ENCODE measurements around the gene SLN.
"Not testable (repeated sequence)": the region's sequence is repeated elsewhere in the genome, so short reads cannot be mapped to it uniquely, and the experiment has no call there.

The SLN gene

GRCh38 chr11:107711861-107712755, at the start of gene SLN:
TSS of gene SLN (minus strand) at chr11:107712056.
- no peak for DNase-seq (ENCODE audit: low read depth, low spot score)

GRCh38 chr11:107758719-107759355, 47.0 kb upstream of the SLN start:
- DNase-seq (ENCODE audit: low read depth, low spot score) = not testable (repeated sequence)

DNA sequence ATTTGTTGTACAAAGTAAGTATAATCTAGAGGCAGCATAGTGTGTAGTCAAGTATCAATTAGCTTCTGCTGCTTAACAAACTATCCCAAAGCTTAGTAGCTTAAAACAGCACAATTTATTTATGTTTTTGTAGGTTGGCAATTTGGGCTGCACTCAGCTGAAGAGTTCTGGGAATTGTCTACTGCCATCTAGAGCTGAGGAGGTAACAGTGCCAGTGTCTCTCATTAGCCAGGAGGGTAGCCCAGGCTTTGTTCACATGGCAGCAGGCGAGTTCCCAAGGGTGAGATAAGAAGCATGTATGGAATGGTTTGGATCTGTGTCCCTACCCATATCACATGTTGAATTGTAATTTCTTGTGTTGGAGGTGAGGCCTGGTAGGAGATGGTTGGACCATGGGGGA, 45.8 kb upstream of the SLN start:
- DNase-seq (ENCODE audit: low read depth, low spot score) = no peak

DNA sequence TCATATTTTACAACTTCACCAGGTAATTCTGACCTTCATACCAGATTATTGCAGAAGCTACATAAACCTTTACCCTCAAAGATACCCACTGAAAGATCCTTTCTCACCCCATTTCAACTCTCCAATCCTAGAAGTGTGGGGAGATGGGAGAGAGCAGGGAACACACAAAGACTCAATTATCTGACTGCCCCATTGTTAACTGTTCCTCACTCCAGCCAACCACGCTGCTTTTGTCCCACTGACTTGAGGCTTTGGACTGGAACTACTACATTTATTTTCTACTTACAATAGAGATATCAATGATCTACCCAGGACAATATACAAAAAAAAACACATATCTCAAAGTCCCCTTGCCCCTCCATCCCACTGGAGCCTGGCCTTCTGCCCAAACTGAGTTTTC, 44.7 kb upstream of the SLN start:
- no peak for DNase-seq (ENCODE audit: low read depth, low spot score)

- no peak for DNase-seq (ENCODE audit: low read depth, low spot score)
Measured at GRCh38 chr11:107752949-107753822, 41.3 kb upstream of the SLN start.

DNA sequence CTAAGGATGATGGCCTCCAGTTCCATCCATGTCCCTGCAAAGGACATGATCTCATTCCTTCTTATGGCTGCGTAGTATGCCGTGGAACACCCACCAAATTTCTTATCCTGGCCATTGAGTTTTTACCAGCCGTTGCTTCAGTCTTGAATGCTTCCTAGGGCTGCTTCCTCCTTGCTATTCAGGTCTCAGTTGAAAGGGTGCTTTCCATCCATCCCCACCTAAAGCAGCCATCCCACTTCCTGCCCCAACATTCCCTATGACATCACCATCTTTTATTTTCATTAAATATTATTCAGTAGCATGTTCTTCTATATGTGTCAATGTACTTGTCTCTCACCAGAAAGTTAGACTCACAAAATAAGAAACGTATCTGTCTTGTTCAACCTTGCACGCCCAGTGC, 40.7 kb upstream of the SLN start:
- no peak for DNase-seq (ENCODE audit: low read depth, low spot score)

DNA sequence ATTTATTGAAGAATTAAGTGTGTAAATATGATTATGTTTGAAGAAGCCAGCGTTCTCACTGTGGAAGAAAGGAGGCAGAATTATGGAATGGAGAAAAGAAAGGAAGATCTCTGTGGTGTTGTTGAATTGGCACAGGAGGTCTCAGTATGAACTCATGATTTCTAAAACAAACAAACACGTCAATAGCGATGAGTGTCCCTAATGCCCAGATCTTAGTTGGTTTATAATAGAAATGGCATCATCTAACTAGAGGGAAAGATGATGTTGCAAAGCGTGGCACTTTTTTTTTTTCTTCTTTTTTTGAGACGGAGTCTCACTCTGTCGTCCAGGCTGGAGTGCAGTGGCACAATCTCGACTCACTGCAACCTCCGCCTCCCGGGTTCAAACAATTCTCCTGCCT, 39.2 kb upstream of the SLN start:
- DNase-seq (ENCODE audit: low read depth, low spot score) = no peak

GRCh38 chr11:107750313-107750712, 38.5 kb upstream of the SLN start:
- no peak for DNase-seq (ENCODE audit: low read depth, low spot score)

- no peak for DNase-seq (ENCODE audit: low read depth, low spot score)
Measured at GRCh38 chr11:107747622-107748021, 35.8 kb upstream of the SLN start.

GRCh38 chr11:107744736-107745135, 32.9 kb upstream of the SLN start:
- DNase-seq (ENCODE audit: low read depth, low spot score) = no peak

DNA sequence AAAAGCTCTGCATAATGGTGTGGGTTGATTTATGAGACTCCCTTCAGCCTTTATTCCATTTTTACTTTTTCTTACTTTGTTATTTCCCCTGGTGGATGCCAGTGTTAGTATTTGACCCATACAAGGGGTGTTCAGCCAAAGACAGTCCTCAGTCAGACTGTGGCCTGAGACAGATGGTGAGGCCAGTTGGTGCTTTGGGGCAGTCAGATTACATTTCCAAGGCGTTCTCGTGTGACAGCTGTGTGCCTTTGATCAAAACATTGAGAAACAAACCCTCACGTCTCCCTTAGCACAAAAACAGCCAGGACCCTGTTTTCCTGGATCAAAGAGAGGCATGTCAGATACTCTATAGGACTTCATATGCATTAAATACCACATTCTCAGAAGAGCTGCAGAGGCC, 31.3 kb upstream of the SLN start:
- DNase-seq (ENCODE audit: low read depth, low spot score) = no peak

DNA sequence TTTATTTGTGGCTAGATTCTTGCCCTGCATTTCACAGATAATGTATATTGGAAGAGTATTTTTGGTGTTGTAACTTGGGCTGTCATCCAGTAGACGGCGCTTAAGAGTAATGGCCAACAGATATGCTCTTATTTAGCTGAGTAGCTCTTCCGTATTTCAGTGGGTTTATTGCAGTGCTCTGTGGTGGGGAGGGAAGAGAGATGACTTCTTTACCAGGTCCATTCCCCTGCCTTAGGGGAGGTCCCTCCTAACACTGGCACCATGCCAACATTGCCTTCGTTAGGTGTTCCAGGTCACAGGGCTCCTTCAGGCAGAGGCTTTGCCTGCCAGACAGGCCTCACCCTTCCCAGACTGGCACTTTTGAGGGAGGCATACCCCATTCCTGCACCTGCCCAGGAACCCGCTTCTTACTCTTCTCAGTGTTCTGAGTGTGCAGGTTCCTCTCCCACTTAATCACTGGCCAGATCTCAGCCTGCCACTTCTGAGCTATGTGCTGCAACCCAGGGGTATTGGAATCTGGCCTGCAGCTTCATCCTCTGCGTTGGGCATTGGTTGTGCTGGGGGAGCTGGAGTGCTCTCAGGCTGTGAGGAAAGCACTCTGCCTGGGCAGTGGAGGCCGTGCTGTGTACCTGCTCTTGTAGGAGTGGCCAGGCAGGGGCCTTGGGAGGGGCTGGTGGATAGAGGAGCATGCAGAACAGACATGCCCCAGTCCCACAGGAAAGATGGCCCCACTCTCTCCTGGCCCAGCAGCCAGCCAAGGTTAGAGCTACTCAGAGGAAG, 29.4 kb upstream of the SLN start:
- DNase-seq (ENCODE audit: low read depth, low spot score) = peak; percentile 3

DNA sequence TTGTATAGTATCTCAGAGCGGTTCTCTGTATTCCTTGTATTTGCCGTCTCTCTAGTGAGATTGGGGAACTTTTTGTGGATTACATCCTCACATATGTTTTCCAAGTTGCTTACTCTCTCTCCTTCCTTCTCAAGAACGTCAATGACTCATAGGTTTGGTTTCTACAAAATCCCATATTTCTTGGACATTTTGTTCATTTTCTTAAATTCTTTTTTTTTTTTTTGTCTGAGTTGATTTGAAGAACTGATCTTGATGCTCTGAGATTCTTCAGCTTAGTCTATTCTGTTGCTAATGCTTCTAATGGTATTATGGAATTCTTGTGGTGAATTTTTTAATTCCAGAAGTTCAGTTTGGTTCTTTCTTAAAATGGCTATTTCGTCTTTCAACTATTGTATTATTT, 28.4 kb upstream of the SLN start:
- DNase-seq (ENCODE audit: low read depth, low spot score) = no peak

GRCh38 chr11:107736546-107736945, 24.7 kb upstream of the SLN start:
- DNase-seq (ENCODE audit: low read depth, low spot score) = no peak

- no peak for DNase-seq (ENCODE audit: low read depth, low spot score)
Measured at GRCh38 chr11:107733518-107733917, 21.7 kb upstream of the SLN start.

GRCh38 chr11:107732689-107733051, 20.8 kb upstream of the SLN start:
- no peak for DNase-seq (ENCODE audit: low read depth, low spot score)

DNA sequence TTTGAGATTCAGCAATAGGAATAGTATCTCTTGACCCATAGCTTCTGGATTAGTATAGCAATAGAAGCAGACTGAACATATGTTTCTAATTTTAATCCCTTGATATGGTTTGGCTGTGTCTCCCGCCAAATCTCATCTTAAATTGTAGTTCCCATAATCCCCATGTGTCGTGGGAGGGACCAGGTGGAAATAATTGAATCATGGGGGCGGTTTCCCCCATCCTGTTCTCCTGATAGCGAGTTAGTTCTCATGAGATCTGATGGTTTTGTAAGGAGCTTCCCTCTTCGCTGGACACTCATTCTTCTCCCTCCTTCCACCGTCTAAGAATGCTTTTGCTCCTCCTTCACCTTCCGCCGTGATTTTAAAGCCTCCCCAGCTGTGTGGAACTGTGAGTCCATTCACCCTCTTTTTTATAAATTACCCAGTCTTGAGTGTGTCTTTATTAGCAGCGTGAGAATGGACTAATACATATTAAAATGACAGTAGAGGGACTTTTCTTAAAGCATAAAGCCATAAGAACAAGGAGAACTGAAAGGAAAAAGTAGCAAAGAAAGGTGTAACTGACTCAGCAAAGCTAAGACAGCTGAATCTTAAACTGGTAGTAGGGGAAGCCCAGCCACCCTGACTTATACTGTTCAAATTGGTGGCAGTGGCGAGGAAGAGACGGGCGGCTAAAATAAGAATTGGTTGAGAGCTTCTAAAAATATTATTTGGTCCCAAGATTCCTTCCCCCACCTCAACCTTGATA, 20.3 kb upstream of the SLN start:
- no peak for DNase-seq (ENCODE audit: low read depth, low spot score)

GRCh38 chr11:107722662-107723061, 10.8 kb upstream of the SLN start:
- DNase-seq (ENCODE audit: low read depth, low spot score) = no peak

DNA sequence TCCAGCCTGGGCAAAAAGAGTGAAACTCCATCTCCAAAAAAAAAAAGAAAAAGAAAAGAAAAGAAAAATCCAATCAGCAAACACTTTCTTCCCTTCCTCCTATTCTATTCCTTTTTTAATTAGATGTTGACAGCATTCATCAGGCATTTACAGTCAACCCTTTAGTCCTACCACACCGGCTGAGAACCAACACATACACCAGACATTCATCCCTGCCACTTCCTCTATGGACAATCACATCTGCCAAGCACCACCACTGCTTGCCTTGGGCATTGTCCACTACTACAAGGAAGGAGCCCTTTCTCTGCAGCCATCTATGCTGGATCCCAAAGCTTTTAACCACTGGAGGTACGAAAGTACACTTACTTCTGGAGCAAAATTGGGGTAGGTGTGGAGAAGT, 9.4 kb upstream of the SLN start:
- DNase-seq (ENCODE audit: low read depth, low spot score) = no peak

- no peak for DNase-seq (ENCODE audit: low read depth, low spot score)
Measured at GRCh38 chr11:107720303-107720774, 8.5 kb upstream of the SLN start.
